Measurements from ENCODE around the gene SLC28A2. TPM values are rescaled to one million over a fixed set of nuclear protein-coding genes. Genes with fewer than 3 reads are reported as not detected.
"Not testable (repeated sequence)": the region's sequence is repeated elsewhere in the genome, so short reads cannot be mapped to it uniquely, and the experiment has no call there.

The SLC28A2 gene
- total RNA-seq, 1 donor from 2014 or later = not detected

GRCh38 chr15:45262906-45263461 is 10.9 kb downstream of the SLC28A2 start:
- no peak for DNase-seq (ENCODE audit: extremely low read depth, low read depth, low spot score)

- no peak for DNase-seq (ENCODE audit: extremely low read depth, low read depth, low spot score)
Observed at GRCh38 chr15:45263854-45264253, 11.8 kb downstream of the SLC28A2 start.

GRCh38 chr15:45265506-45265905 is 13.5 kb downstream of the SLC28A2 start:
- no peak for DNase-seq (ENCODE audit: extremely low read depth, low read depth, low spot score)

DNA sequence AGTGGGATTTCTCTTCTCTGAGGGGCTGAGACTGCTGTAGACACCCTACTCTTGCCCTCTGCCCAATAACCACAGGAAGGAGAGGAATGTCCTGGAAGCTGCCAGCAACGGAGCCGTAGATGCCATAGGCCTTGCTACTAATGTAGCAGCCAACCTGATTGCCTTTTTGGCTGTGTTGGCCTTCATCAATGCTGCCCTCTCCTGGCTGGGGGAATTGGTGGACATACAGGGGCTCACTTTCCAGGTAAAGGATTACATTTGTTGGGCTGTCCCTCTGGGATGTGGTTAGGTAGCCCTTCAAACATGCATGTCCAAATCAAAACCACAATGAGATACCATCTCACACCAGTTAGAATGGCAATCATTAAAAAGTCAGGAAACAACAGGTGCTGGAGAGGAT is 16.1 kb downstream of the SLC28A2 start:
- DNase-seq (ENCODE audit: extremely low read depth, low read depth, low spot score) = no peak

DNA sequence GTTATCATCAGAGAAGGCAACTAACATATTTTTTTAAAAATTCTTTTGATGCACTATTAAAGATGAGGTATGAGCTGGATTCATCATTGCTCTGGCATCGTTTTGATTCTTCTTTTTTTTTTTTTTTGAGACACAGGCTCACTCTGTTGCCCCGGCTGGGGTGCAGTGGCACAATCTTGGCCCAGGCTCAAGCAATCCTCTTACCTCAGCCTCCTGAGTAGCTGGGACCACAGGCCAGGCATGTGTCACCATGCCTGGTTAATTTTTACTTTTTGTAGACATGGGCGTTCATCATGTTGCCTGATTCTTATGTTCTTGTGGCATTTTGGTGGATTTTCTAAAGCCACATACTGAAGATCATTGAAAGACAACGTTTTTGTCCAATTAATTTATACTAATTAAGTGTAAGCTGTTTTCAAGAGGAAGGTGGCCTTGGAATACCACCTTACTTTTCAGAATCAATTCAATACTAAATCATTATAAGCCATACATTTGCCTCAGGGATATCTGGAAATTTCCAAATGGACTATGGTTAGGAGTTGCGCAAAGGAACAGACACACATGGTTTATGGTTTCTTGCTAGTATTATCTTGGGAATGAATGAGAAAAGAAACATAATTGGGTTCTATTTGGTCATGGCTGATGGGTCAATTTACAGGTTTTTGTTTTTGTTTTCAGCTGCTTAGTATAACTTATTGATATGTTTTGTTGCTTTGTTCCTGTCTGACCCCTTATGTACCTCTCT is 22.8 kb downstream of the SLC28A2 start:
- no peak for DNase-seq (ENCODE audit: extremely low read depth, low read depth, low spot score)

DNA sequence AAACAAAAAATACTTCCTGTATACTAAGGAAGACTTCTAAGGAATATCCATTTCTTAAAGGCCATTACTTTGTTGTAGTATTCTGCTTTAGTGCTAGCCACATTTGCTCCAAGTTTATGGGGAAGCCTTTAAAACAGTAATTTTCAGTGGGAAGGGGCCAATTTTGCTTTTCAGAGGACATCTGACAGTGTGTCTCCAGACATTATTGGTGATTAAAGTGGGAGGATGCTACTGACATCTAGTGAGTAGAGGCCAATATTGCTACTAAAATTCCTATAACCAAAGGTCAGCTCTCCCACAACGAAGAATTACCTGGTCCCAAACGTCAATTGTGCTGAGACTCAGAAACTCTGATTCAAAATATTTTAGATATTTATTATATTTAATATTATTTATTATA is 24.8 kb downstream of the SLC28A2 start:
- no peak for DNase-seq (ENCODE audit: extremely low read depth, low read depth, low spot score)

DNA sequence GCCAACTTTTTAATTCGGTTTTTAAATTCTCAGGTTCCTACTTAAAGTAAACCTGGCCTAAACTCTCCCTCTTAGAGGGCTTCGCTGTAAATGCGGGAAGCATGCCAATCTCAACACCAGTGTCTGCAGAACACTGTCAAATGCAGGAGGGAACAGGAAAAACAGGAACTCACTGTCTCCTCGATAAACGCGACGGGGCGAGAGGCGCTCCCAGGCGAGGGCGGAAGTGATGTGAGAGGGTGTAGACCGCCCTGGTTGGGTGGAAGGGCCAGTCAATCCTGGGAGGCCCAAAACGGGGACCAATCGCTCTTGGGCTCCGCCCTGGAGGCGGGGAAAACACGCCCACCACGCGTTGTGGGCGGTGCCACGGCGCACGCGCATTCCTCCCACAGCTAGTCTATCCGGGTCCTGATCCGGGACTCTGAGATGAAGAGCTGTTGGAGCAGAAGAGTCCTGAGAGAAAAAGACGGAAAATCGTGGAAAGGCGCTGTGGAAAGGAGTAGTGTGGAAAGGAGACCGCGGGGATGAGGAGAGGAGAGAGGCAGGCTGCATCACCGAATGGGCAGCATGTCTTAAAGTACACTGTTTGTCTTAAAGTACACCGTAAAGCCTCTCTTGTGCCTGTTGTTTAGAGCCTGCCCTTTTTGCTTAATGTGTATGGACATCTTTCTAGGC is 27.1 kb downstream of the SLC28A2 start:
- DNase-seq (ENCODE audit: extremely low read depth, low read depth, low spot score) = peak; percentile 72

GRCh38 chr15:45285413-45285812 is 33.4 kb downstream of the SLC28A2 start:
- no peak for DNase-seq (ENCODE audit: extremely low read depth, low read depth, low spot score)

DNA sequence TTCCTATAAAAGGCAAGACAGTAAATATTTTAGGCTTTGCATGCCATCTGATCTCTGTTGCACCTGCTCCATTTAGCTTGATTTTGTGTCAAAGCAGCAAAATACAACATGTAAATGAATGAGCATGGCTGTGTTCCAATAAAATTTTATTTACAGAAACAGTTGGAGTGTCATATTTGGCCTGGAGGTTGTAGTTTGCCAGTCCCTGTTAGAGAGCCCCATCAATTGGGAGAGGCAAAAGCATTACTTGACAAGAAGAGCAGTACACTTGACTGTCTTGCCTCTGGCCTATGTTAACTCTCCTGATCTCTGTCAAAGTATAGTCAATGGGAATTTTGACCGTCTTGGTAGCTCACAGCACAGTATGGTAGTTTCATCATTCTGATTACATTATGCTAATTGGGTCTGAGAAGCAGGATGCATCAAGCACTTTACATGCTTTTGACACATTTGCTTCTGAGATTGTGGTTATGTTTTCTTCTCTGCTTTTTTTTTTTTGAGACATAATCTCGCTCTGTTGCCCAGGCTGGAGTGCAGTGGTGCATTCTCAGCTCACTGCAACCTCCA is 35.4 kb downstream of the SLC28A2 start:
- no peak for DNase-seq (ENCODE audit: extremely low read depth, low read depth, low spot score)

- DNase-seq (ENCODE audit: extremely low read depth, low read depth, low spot score) = no peak
Observed at GRCh38 chr15:45288947-45289346, 36.9 kb downstream of the SLC28A2 start.

- DNase-seq (ENCODE audit: extremely low read depth, low read depth, low spot score) = no peak
Observed at GRCh38 chr15:45291822-45292582, 40.0 kb downstream of the SLC28A2 start.

- not testable (repeated sequence) for DNase-seq (ENCODE audit: extremely low read depth, low read depth, low spot score)
Observed at GRCh38 chr15:45293326-45293725, 41.3 kb downstream of the SLC28A2 start.

DNA sequence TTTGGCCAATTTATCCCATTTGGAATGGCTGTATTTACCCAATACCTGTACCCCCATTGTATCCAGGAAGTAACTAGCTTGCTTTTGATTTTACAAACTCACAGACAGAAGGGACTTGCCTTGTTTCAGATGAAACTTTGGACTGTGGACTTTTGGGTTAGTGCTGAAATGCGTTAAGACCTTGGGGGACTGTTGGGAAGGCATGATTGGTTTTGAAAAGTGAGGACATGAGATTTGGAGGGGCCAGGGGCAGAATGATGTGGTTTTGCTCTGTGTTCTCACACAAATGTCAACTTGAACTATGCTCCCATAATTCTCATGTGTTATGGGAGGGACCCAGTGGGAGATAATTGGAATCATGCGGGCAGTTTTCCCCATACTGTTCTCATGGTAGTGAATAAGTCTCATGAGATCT is 46.9 kb downstream of the SLC28A2 start:
- DNase-seq (ENCODE audit: extremely low read depth, low read depth, low spot score) = not testable (repeated sequence)

GRCh38 chr15:45304711-45305110 is 52.7 kb downstream of the SLC28A2 start:
- DNase-seq (ENCODE audit: extremely low read depth, low read depth, low spot score) = no peak

GRCh38 chr15:45306105-45306504 is 54.1 kb downstream of the SLC28A2 start:
- no peak for DNase-seq (ENCODE audit: extremely low read depth, low read depth, low spot score)

DNA sequence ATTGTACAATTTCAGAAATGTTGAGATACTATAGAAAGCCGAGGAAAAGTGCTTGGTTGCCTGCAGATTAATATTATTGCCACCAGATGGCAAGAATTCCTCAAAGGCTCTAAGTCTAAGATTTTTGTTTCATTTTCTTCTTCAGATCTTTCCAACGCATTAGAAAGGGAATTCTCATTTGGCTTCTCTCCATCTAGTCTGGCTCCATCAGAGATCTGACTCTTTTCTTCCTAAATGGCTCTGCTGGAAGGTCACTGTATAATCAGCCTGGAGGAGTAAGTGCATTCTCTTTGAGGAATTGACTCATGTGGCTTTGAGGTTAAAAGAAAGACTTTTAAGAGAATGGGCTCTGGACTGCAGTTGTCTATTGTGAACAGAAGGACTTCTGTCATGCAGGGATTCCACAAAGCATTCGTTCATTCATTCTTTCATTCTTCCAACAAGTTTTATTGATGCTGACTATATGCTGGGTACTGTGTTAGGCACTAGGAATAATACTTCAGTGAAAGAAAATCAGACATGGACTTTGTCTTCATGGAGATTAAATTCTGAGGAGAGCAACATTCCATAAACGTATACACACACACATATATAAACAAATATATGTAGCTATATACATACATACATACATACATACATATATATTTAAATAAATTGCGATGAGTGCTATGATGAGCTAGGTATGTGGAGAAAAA is 55.3 kb downstream of the SLC28A2 start:
- peak; percentile 9 for DNase-seq (ENCODE audit: extremely low read depth, low read depth, low spot score)

- DNase-seq (ENCODE audit: extremely low read depth, low read depth, low spot score) = not testable (repeated sequence)
Observed at GRCh38 chr15:45314117-45314516, 62.1 kb downstream of the SLC28A2 start.

GRCh38 chr15:45314960-45315359 is 62.9 kb downstream of the SLC28A2 start:
- no peak for DNase-seq (ENCODE audit: extremely low read depth, low read depth, low spot score)

- DNase-seq (ENCODE audit: extremely low read depth, low read depth, low spot score) = no peak
Observed at GRCh38 chr15:45319472-45320214, 67.6 kb downstream of the SLC28A2 start.
